HG03469 (cell line): ENCODE data around the gene BHLHA9.

Experiments
- ATAC-seq: cut with Tn5 transposase; IDR thresholded peaks from one replicate; pipeline ENCODE4 v1.9.1; 2021; ENCODE audit warnings: mild to moderate bottlenecking, moderate library complexity, moderate number of reproducible peaks; ENCODE audit not compliant: unreplicated experiment

BHLHA9 gene

GRCh38 chr17:1251866-1252608 lies 18.2 kb upstream of the BHLHA9 start:
- no peak for ATAC-seq

DNA sequence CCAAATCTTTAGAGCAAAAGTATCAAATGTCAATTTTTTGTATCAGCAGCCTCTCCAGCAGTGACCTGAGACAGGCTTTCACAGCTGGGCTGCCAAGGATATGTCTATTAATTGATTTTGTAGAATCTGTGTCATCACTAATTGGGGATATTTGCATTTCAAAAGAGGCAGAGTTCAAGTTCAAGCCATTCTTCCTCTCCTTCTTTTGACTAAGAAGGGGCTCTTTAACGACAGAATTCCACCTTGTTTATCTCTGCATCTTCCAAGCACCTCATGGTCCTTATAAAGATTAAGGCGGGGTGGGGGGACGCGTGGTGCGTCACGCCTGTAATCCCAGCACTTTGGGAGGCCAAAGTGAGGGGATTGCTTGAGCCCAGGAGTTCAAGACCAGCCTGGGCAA lies 15.2 kb upstream of the BHLHA9 start:
- ATAC-seq: no peak

DNA sequence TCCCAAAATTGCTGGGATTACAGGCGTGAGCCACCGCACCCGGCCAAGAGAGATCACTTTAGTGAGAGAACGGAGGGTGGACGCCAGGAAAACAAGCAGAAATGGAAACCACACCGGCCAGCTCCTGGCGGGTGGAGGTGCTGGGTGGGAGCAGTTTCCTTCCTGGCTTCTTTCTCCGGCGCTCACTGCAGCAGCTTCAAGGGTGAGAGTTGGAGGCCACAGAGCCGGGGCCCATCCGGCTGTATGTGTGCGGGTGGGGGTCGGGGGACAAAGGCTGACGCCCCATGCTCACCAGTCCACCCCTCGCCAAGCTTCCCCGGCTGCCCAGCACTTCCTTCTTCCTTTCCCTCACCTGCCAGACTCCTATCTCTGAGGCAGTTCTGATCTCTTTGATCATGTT lies 13.5 kb upstream of the BHLHA9 start:
- ATAC-seq: no peak

DNA sequence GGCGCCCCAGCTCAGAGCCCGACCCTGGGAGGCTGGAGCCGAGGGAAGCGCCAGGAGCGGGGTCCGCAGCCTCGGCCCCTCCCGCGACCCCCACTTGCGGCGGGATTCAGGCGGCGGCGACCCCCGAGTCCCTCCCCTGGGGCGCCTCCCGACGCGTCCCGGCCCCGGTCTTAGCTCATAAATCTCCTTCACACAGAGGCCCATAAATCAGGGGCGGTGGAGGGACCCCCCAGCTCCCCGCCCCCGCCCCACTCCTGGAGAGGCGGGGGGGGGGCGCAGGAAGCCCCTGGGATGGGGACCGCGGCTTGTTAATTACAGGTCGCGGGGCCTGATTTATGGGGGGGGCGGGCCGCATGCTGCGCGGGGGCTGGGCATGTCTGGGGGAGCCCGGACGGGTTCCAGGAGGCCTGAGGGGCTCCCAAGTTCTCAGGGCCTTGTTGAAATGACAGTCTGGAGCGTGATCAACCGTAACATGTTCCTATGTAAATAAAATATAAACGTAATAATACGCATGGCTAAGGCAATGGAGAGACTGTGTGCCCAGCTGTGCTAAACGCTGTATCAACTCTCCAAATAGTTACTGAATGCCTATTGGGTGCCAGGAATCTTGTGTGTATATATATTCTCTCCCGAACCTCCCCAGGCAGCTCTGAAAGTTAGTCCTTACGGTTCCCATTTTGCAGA lies 10.0 kb upstream of the BHLHA9 start:
- no peak for ATAC-seq

DNA sequence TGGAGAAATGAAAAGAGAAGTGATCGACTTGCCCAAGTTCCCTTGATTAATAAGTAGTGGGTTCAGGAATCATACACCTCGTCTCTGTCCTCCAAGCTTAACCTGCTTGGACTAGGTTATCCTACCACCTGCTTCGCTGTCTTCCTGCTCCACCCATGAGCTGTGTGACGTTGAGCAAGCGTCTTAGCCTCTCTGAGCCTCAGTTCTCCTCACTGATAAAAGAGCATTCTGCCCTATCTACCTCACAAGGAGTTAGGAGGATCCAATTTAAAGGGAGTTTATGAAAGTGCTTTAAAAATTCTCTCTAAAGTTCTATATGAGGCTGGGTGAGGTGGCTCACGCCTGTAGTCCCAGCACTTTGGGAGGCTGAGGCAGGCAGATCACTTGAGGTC lies 9.5 kb upstream of the BHLHA9 start:
- no peak for ATAC-seq

- no peak for ATAC-seq
Observed at GRCh38 chr17:1264196-1264595, 6.0 kb upstream of the BHLHA9 start.

DNA sequence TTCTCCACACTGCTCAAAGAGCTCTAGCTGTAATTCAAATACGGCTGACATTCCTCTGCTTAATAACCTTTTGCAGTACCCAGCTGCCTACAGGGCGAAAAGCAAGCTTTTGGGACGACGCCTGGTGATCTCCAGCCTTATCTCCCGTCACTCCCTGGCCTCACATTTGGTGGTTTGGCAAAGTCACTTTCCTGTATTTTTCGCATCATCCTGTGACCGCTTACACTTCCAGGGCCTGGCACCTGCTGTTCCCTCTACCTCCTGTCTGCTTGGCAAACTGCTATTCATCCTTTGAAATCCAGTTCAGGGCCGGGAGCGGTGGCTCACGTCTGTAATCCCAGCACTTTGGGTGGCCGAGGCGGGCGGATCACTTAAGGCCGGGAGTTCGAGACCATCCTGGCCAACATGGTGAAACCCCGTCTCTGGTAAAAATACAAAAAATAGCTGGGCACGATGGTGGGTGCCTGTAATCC lies 2.7 kb upstream of the BHLHA9 start:
- ATAC-seq: no peak

- no peak for ATAC-seq
Observed at GRCh38 chr17:1271030-1271423, 783 bp downstream of the BHLHA9 start.

- ATAC-seq: no peak
Observed at GRCh38 chr17:1271441-1271840, 1.2 kb downstream of the BHLHA9 start.

GRCh38 chr17:1272701-1273100 lies 2.5 kb downstream of the BHLHA9 start:
- ATAC-seq: no peak

DNA sequence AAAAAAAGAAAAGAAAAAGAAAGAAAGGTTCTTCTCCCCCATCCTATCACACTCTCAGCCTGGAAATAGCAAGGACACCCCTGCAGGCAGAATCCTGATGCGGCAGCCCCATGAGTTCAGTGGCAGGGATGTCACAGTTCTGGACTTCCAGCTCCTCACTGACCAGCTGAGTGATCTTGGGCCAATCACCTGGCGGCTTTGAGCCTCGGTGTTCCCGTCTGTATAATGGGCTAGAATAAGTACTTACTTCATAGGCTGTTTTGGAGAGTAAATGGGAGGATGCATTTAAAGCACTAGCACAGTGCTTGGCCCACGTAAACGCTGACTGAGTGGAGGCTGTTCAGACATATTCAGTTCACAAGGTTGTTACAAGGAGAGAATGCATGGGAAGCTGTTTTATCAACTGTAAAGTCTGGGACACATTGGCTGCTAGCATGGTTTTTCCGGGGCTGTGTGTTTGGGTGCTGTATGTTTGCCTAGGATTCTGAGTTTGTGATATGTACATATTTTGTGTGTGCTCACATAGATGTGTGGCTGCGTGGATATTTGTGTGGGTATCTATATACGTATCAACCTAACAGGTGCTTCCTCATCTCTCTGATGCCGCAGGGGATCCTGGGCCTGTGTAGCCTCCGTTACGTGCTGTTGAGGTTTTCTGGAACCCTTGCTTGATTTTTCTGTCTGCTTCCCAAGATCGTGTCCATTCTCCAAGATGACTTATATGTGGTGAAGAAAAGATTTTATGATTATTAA lies 3.4 kb downstream of the BHLHA9 start:
- no peak for ATAC-seq

DNA sequence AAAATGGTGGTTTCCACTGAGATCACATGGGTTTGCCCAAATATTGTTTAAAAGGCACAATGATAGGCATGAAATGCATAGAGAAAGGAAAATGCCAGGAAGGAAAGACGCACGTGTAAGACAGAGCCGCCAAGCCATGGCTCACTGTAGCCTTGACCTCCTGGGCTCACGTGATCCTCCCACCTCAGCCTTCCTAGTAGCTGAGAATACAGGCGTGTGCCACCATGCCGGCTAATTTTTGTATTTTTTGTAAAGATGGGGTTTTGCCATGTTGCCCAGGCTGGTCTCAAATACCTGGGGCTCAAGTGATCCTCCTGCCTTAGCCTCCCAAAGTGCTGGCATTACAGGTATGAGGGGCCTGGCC lies 4.0 kb downstream of the BHLHA9 start:
- no peak for ATAC-seq

DNA sequence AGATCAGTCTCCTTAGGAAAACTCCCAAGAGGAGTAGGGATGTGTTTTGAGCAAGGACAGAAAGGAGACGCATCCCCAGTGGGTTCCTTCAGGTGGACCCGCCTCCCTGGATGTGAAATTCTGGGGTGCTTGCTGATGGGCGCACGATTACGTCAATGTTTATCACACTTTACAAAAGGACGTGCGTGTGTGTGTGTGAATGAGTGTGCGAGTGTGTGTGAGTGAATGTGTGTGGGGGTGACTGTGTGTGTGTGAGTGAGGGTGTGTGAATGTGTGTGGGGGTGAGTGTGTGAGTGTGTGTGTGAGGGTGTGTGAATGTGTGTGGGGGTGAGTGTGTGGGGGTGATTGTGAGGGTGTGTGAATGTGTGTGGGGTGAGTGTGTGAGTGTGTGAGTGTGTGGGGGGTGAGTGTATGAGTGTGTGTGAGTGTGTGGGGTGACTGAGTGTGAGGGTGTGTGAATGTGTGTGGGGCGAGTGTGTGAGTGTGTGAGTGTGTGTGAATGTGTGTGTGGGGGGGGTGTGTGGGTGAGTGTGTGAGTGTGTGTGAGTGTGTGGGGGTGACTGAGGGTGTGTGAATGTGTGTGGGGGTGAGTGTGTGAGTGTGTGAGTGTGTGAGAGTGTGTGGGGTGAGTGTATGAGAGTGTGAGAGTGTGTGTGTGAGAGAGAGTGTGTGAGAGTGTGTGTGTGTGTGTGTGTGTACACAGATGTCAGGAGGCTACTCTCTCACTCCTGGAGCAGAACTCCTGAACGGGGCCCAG lies 5.1 kb downstream of the BHLHA9 start:
- ATAC-seq: no peak

GRCh38 chr17:1275962-1276736 lies 5.9 kb downstream of the BHLHA9 start:
- no peak for ATAC-seq

DNA sequence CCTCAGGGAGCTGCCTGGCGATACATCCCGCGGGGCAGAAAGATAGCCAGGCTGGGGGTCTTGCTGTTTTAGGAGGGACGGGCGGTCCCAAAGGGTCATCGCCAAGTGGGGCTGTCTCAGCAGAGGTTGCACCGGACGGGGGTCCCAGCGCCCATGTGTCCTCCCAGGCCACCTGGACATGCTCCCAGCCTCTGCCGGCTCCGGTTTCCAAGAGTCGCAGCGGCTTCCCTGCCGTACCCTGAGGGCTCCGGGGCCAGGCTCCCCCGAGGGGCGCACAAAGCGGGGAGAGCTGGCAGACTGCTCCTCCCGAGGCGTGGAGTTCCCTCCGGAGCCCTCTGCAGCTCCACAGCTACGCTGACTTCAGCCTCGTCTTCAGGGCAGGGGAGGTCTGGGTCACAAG lies 10.4 kb downstream of the BHLHA9 start:
- no peak for ATAC-seq

DNA sequence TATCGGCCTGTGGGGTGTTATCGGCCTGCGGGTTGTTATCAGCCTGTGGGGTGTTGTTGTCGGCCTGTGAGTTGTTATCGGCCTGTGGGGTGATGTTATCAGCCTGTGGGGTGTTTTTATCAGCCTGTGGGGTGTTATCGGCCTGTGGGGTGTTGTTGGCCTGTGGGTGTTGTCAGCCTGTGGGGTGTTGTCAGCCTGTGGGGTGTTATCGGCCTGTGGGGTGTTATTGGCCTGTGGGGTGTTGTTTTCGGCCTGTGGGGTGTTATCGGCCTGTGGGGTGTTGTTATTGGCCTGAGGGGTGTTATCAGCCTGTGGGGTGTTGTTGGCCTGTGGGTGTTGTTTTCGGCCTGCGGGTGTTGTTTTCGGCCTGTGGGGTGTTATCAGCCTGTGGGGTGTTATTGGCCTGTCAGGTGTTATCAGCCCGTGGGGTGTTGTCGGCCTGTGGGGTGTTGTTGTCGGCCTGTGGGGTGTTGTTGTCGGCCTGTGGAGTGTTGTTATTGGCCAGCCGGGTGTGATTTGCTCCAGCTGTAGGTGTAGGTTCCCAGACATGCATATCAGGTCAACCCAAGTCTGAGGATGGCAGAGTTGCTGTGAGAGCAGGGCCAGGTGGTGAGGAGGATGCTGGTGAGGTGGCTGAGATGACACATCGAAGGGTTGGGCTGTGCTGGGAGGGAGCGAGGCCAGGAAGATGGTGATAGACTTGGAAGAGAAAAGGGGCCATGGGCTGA lies 16.3 kb downstream of the BHLHA9 start:
- no peak for ATAC-seq

GRCh38 chr17:1289695-1290094 lies 19.5 kb downstream of the BHLHA9 start:
- ATAC-seq: no peak

DNA sequence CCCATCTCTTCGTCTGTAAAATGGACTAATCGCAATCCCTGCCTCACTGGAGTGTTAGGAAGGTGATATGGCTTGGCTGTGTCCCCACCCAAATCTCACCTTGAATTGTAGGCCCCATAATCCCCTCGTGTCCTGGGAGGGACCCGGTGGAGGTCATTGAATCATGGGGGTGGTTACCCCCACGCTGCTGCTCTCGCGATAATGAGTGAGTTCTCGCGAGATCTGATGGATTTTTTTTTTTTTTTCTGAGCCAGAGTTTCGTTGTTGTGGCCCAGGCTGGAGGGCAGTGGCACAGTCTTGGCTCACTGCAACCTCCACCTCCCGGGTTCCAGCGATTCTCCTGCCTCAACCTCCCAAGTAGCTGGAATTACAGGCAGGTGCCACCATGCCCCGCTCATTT lies 20.4 kb downstream of the BHLHA9 start:
- ATAC-seq: no peak

- no peak for ATAC-seq
Observed at GRCh38 chr17:1294157-1294717, 24.0 kb downstream of the BHLHA9 start.
